A549 (cell line): ENCODE results near the gene KIF3B.

ENCODE experiments used
- ELK1 ChIP-seq: fragments of 150-350 bp; IDR thresholded peaks from 2 replicates; pipeline ENCODE4 v1.6.1; 2014; ENCODE audit warnings: low read depth, mild to moderate bottlenecking, low read length
- EP300 ChIP-seq, 2 experiments: fragments of >200 bp; sonication (Bioruptor Twin); formaldehyde crosslinking; IDR thresholded peaks; 2 replicates in 1 of 2; 3 replicates in 1 of 2; pipeline ENCODE4 v1.6.1; 2016 to 2017
- KDM5A ChIP-seq: fragments of 200-600 bp; sonication (generic); IDR thresholded peaks from 2 replicates; pipeline ENCODE4 v1.6.1; 2016; ENCODE audit warnings: antibody characterized with exemption, mild to moderate bottlenecking
- NR3C1 ChIP-seq: fragments of >200 bp; sonication (Bioruptor Twin); formaldehyde crosslinking; IDR thresholded peaks from 3 replicates; pipeline ENCODE4 v1.6.1; 2017
- POLR2A ChIP-seq: IDR thresholded peaks from 2 replicates; pipeline ENCODE4 v1.6.1; 2012; ENCODE audit warnings: mild to moderate bottlenecking, low read length
- RNF2 ChIP-seq: fragments of 200-600 bp; sonication (generic); IDR thresholded peaks from 2 replicates; pipeline ENCODE4 v1.6.1; 2016; ENCODE audit warnings: low read depth, mild to moderate bottlenecking, antibody characterized with exemption, moderate library complexity, borderline replicate concordance
- ZFP36 ChIP-seq: fragments of 450-650 bp; IDR thresholded peaks from 2 replicates; pipeline ENCODE4 v1.6.1; 2014; ENCODE audit warnings: borderline replicate concordance; ENCODE audit not compliant: partially characterized antibody
- TF ChIP-seq, protein P1 (sequence below): fragments of >200 bp; sonication (Bioruptor Twin); formaldehyde crosslinking; IDR thresholded peaks from 3 replicates; pipeline ENCODE4 v1.5.1; 2016
- TF ChIP-seq, protein P2 (sequence below): fragments of 200-600 bp; sonication (generic); IDR thresholded peaks from 2 replicates; pipeline ENCODE4 v1.6.1; 2016; ENCODE audit warnings: antibody characterized with exemption, mild to moderate bottlenecking, moderate library complexity
- TF ChIP-seq, protein P3 (sequence below): IDR thresholded peaks from 2 replicates; pipeline ENCODE4 v1.6.1; 2012
- TF ChIP-seq, protein P4 (sequence below): fragments of 450-650 bp; IDR thresholded peaks from 2 replicates; pipeline ENCODE4 v1.6.1; 2014; ENCODE audit warnings: antibody characterized with exemption

DNA sequence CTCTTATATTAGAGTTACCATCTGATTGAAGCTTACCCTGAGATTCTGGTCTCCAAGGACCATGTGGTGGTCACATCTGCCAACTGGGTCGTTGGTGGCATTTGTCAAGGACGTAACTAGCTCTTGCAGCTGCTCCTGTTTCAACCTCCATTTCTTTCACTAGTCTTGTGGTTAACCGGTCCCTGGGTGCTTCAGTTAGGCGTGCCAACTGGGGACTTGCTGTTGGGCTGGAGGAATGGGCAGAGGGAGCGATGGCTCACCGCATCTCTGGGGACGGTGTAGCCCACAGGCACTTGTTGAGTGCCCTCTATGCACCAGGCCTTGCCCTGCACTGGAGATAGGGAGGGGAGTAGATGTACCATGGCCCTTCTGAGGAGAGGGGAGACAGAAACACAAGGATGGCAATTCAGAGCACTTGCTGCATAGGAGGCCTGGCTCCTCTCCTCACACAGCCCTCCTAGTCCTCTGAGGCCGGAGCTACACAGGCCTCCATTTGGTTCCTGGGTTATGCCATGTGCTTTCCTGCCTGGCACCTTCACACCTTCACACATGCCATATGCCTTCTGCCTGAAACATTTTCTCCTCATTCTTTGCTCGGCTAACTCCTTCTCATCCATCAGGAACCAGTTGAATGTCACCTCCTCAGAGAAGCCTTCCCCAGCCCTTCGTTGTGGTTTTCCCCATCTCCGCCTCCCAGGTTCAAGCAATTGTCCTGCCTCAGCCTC lies 60.6 kb downstream of the KIF3B start:
- TF ChIP-seq NR3C1 (no peak), EP300 (IDR thresholded peaks at IDR 0.05) (no peak), POLR2A (no peak), ELK1 (no peak), KDM5A (no peak), ZFP36 (no peak), RNF2 (no peak)
- TF ChIP-seq, protein P1, sequence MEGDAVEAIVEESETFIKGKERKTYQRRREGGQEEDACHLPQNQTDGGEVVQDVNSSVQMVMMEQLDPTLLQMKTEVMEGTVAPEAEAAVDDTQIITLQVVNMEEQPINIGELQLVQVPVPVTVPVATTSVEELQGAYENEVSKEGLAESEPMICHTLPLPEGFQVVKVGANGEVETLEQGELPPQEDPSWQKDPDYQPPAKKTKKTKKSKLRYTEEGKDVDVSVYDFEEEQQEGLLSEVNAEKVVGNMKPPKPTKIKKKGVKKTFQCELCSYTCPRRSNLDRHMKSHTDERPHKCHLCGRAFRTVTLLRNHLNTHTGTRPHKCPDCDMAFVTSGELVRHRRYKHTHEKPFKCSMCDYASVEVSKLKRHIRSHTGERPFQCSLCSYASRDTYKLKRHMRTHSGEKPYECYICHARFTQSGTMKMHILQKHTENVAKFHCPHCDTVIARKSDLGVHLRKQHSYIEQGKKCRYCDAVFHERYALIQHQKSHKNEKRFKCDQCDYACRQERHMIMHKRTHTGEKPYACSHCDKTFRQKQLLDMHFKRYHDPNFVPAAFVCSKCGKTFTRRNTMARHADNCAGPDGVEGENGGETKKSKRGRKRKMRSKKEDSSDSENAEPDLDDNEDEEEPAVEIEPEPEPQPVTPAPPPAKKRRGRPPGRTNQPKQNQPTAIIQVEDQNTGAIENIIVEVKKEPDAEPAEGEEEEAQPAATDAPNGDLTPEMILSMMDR = no peak
- TF ChIP-seq, protein P2, sequence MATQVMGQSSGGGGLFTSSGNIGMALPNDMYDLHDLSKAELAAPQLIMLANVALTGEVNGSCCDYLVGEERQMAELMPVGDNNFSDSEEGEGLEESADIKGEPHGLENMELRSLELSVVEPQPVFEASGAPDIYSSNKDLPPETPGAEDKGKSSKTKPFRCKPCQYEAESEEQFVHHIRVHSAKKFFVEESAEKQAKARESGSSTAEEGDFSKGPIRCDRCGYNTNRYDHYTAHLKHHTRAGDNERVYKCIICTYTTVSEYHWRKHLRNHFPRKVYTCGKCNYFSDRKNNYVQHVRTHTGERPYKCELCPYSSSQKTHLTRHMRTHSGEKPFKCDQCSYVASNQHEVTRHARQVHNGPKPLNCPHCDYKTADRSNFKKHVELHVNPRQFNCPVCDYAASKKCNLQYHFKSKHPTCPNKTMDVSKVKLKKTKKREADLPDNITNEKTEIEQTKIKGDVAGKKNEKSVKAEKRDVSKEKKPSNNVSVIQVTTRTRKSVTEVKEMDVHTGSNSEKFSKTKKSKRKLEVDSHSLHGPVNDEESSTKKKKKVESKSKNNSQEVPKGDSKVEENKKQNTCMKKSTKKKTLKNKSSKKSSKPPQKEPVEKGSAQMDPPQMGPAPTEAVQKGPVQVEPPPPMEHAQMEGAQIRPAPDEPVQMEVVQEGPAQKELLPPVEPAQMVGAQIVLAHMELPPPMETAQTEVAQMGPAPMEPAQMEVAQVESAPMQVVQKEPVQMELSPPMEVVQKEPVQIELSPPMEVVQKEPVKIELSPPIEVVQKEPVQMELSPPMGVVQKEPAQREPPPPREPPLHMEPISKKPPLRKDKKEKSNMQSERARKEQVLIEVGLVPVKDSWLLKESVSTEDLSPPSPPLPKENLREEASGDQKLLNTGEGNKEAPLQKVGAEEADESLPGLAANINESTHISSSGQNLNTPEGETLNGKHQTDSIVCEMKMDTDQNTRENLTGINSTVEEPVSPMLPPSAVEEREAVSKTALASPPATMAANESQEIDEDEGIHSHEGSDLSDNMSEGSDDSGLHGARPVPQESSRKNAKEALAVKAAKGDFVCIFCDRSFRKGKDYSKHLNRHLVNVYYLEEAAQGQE = no peak
- TF ChIP-seq, protein P3, sequence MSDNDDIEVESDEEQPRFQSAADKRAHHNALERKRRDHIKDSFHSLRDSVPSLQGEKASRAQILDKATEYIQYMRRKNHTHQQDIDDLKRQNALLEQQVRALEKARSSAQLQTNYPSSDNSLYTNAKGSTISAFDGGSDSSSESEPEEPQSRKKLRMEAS = no peak
- TF ChIP-seq, protein P4, sequence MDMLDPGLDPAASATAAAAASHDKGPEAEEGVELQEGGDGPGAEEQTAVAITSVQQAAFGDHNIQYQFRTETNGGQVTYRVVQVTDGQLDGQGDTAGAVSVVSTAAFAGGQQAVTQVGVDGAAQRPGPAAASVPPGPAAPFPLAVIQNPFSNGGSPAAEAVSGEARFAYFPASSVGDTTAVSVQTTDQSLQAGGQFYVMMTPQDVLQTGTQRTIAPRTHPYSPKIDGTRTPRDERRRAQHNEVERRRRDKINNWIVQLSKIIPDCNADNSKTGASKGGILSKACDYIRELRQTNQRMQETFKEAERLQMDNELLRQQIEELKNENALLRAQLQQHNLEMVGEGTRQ = no peak
